GM12892 (cell line): ENCODE results near the gene POLN.

ENCODE experiments used
- DNase-seq: peaks from one replicate; pipeline ENCODE4 v3.0.0; 2011; ENCODE audit not compliant: insufficient read length
- FAIRE-seq: peaks from 2 replicates; lab custom pipeline; 2011; peaks lifted over from hg19 to GRCh38; lab: Jason Lieb, UNC
- POLR2A ChIP-seq: IDR thresholded peaks from 2 replicates; pipeline ENCODE4 v1.6.1; 2011; ENCODE audit warnings: low read depth, low read length, control low read depth
- POLR2AphosphoS5 ChIP-seq: IDR thresholded peaks from 2 replicates; pipeline ENCODE4 v1.6.1; 2011; ENCODE audit warnings: low read depth, low read length, control low read depth
- TAF1 ChIP-seq: IDR thresholded peaks from 2 replicates; pipeline ENCODE4 v1.6.1; 2011; ENCODE audit warnings: low read depth, mild to moderate bottlenecking, control low read depth, low read length, borderline replicate concordance

Gene POLN

DNA sequence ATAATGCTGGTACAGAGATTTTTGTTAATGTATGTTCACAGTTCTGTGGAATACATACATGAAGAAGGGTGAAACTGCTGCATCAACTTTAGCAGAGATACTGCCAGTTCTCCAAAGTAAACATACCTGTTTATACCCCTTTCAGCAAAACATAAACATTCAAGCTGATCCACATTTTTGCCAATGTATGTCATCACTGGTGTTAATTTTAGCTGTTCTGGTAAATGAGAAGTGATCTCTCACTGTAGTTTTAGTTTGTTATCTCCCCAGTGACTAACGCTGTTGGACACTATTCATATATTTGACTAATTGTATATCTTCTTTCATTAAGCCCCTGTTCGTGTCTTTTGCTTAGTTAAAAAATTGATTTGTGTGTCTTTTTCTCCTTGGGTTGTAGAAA, 82.0 kb downstream of the POLN start:
- TF ChIP-seq POLR2A (no peak), TAF1 (no peak), POLR2AphosphoS5 (no peak)
- no peak for FAIRE-seq
- DNase-seq, result no peak

DNA sequence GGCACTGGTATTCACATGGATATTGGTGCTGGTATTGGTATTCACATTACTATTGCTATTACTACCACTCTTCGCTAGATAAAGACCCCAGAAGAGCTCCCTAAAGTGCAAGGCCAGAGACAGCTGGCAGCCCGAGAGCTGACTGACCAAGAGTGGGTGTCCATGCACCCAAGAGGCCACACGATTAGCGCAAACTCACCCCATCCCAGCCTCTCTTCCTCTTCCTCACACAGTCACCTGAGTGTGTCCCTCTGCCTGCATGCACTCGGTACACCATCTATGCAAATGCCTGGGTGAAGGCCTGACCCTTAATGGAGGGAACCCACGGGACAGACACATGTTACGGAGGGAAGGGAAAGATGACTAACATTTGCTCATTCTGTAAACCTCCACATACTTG, 86.7 kb downstream of the POLN start:
- FAIRE-seq (no peak), DNase-seq (no peak)
- TF ChIP-seq POLR2A, result no peak
- TF ChIP-seq TAF1, result no peak
- no peak for TF ChIP-seq POLR2AphosphoS5

GRCh38 chr4:2154215-2154740, 87.6 kb downstream of the POLN start:
- FAIRE-seq, result no peak
- DNase-seq, result no peak
- TF ChIP-seq TAF1 (no peak), POLR2AphosphoS5 (no peak), POLR2A (no peak)

DNA sequence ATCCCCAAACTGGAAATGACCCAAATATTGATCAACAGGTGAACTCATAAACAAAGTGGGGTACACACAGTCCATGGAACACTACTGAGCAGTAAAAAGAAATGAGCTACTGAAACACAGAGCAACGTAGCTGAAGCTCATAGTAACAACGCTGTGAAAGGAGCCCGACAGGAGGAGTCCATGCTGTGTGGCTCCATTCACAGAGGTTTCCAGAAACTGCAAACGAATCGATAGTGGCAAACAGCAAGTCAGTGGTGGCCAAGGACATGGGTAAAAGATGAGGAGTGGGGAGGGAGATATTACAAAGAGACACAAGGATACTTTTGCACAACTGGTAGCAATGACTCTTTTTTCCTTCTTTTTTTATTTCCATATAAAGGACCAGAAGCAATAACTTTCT, 90.4 kb downstream of the POLN start:
- DNase-seq (no peak), FAIRE-seq (no peak)
- no peak for TF ChIP-seq POLR2A
- no peak for TF ChIP-seq TAF1
- no peak for TF ChIP-seq POLR2AphosphoS5

DNA sequence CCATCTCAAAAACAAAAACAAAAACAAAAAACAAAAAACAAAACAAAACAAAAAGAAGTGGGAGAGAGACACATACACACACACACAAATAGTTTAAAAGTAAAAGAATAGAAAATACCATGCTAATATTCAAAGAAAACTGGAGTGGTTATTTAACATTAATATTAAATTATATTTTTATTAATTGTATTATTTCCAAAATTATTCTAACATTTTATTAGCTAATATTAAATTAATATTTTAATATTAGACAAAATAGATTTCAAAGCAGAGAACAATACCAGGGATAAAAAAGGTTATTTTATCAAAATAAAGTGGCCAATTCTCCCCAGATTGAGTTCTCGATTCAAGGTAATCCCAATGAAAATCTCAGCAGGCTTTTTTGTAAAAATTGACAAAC, 91.8 kb downstream of the POLN start:
- FAIRE-seq (no peak), DNase-seq (no peak)
- TF ChIP-seq TAF1 (no peak), POLR2A (no peak), POLR2AphosphoS5 (no peak)

DNA sequence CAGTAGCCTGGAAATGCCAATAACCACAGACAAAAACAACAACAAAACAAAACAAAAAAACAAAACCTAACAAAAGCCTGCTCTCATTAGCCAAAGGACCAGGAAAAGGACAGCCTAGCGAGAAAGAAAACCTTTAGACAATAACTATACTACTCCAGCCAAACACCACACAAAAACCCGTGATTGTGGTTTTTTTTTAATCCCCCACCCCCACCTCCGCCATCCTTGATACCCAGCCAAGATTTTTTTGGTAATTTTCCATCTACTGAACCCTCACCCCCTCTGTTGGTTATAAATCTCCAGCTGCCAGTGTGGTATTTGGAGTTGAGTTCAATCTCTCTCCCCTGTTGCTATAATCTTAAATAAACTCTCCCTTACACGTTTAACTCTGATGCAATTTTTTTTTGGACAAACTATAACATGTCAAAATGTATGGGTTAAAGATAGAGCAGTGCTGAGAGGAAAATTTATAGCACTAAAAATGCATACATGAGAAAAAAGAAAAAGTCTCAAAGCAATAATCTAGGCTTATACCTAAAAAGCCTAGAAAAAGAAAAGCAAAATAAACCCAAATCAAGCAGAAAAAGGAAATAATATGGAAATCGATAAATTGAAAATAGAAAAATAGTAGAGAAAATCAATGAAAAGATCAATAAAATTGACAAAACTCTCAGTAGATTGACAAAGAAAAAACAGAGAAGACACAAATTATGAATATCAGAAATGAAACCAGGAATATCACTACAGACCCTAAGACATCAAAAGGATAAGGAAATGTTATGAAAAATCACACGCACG, 99.1 kb downstream of the POLN start:
- FAIRE-seq (no peak), DNase-seq (no peak)
- TF ChIP-seq POLR2AphosphoS5 (no peak), POLR2A (no peak), TAF1 (no peak)

- no peak for DNase-seq
- no peak for TF ChIP-seq POLR2AphosphoS5
- TF ChIP-seq TAF1, result no peak
- no peak for TF ChIP-seq POLR2A
- FAIRE-seq, result peak; percentile 73
These were observed 100.0 kb downstream of the POLN start for GRCh38 chr4:2141762-2142451.

DNA sequence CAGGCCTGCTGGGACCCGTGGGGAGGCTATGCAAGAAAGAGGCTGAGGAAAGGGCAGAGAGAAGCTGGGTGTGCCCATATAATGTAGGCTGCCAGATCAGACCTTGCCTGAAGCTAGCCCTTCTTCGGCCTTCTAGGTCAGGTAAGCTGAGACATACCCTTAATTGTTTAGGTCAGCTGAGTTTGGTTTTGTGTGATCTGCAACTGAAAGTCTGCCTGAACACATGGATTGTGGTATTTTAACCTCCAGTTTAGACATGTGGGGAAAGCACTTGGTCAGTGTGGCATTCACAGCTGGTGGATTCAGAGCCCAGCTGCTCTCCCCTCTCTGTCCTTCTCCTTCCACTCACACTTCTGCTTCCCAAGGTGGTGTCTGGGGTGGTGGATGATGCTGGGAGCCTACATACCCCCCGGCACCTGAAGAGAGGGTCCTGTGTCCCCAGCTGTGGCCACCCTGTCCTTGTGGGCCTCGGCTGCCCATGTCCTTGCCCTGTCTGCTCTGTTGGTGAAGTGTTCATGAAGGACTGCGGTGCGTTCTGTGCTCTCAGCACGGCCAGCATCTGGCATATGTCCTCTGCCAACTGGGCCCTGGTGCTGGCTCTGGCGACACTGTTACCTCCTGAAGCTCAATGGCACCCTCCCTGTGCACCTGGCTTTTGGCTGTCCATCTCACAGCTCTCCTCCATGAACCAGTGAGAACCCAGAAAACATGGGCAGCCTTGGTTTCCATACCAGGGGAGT, 100.7 kb downstream of the POLN start:
- FAIRE-seq, result peak; percentile 76
- no peak for DNase-seq
- no peak for TF ChIP-seq TAF1
- no peak for TF ChIP-seq POLR2A
- no peak for TF ChIP-seq POLR2AphosphoS5

GRCh38 chr4:2138846-2139500, 102.9 kb downstream of the POLN start:
- no peak for TF ChIP-seq POLR2A
- TF ChIP-seq TAF1, result no peak
- no peak for TF ChIP-seq POLR2AphosphoS5
- no peak for FAIRE-seq
- no peak for DNase-seq

GRCh38 chr4:2136726-2137125, 105.2 kb downstream of the POLN start:
- TF ChIP-seq TAF1 (no peak), POLR2A (no peak), POLR2AphosphoS5 (no peak)
- FAIRE-seq, result no peak
- no peak for DNase-seq

GRCh38 chr4:2135083-2135482, 106.8 kb downstream of the POLN start:
- DNase-seq (no peak), FAIRE-seq (no peak)
- TF ChIP-seq POLR2AphosphoS5 (no peak), TAF1 (no peak), POLR2A (no peak)

DNA sequence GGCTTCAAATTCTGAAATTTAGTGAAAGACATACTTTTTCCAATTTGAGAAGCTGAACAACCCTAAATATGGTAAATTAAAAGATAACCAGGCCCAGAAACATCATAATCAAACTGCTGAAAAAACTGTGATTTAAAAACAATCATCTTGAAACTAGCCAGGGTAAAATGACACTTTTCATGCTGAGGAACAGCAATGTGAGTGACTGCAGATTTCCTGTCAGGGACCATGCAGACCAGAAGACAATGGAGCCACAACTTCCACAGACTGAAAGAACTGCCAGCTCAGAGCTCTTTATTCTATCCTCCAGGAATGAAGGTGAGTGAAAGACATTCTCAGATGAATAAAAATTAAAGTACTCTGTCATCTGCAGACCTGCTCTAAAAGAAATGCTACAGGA, 109.5 kb downstream of the POLN start:
- FAIRE-seq (no peak), DNase-seq (no peak)
- TF ChIP-seq POLR2AphosphoS5, result no peak
- TF ChIP-seq TAF1, result no peak
- no peak for TF ChIP-seq POLR2A

DNA sequence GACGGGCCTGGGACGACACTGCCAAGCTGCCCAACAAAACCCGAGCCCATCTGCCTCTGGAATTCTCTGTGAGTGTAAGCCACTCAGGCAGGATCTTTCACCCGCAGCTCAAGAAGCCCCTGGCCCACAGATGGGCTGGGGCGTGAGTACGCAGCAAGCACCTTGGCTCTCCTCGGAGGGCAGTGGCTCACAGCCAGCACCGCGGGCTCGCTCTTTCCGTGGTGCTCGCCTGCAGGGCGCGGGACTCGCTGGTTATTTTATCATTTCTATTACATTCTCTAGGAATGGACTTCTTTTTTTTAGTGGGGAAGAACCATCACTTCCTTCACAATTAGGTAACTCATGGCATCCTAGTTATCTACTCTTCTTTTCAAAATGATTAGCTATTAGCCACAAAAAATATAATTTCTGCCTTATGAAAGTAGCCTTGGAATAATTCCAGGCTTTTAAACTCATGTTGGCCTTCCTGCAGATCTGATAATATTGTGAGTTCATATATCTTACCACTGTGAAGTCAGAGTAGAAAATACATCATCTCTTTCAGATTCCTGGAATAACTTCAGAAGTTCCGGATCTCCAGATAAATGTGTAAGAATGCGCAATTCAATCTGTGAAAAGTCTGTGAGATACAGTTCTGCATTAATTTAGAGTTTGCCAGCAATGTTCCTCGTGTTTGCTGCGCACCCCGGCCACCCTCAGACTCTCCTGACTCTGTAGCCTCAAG, 114.2 kb downstream of the POLN start:
- TF ChIP-seq POLR2A, result no peak
- FAIRE-seq (no peak), DNase-seq (no peak)
